Stimulated activated CD4-positive, alpha-beta T cell treated with anti-CD3 and anti-CD28 coated beads, TNF-alpha, amount 100 ng/mL, for 24 hours (primary cell): ENCODE data around the gene DUSP2.
"Not testable (repeated sequence)": the region's sequence is repeated elsewhere in the genome, so short reads cannot be mapped to it uniquely, and the experiment has no call there.

Source experiments
- DNase-seq, 3 experiments: peaks; one replicate each; pipeline ENCODE4 v3.0.0-alpha.2; 2020; ENCODE audit warnings: low read depth in 3 of 3

The DUSP2 gene

DNA sequence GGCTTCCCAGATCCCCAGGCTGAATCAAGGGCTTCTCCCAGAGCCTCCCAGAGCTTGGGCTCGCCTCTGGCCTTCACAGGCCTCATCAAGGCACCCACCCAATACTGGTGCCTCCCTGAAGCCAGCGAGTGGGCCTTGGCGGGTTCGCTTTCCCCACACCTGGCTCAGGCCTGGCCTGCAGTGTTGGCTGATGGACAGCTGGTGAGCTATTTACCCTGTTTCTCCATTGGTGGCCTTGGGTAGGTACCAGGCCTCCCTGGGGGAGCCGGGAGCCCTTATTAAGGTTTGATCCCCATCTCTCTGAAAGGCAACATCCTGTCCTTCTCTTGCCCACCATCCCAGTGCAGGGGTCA is 18.2 kb upstream of the DUSP2 start:
- no peak for DNase-seq

DNA sequence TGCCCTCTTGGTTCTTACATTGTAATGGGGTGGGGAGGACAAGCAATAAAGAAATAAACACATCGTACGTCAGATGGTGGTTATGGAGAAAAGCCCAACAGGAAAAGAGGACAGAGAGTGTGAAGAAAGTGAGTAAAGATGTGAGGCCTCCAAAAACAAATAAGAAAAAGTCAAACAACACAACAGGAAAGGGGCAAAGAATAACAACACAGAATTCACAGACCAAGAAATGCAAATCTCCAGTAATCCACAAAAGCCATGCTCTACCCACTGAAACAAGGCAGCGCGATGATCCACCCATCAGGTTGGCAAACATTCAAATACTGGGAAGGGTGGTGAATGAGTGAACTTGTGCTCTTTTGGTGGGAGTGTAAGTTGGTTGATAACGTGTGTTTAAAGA is 16.7 kb upstream of the DUSP2 start:
- DNase-seq, result no peak

DNA sequence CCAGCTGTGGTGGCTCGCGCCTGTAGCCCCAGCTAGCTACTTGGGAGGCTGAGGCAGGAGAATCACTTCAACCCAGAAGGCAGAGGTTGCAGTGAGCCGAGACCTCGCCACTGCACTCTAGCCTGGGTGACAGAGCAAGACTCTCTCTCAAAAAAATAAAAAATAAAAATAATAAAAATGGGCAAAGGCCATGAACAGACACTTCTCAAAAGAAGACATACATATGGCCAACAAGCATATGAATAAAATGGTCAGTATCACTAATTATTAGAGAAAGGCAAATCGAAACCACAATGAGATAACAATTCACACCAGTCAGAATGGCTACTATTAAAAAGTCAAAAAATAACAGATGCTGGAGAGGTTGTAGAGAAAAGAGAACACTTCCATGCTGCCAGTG is 15.1 kb upstream of the DUSP2 start:
- DNase-seq, result not testable (repeated sequence)

DNA sequence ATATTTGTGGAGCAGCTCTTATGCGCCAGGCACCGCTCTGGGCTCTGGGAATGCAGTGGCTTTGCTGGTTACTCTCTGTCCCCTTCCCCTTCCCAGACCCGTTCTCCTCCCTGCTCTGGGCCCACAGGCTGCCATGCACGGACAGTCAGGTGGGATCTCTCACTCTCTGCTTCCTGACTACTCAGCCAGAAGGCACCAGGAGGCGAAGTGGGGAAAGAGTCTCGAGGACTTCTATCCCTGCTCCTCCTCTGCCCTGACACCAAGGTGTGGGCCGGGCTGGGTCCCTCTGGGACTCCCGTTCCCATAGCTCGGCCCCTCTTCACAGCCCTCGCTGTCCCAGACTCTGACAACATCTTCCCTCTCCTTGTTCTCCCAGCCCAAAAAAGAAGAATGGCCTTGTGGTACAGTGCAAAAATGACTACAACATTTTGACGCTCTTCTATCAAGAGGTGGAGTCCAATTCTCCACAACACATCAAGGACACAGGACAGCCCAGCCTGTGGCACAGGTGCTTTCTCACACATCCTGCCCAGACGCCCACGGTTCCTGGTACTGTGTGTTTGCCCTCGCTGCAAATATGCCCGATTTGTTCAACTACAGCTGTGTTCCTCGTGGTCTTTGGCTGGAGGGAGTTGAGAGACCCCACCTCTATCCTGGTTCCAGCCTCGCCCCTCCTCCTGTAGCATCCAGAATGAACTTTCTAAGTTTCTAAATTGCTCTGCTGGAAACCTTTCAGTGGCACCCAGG is 14.0 kb upstream of the DUSP2 start:
- DNase-seq, result peak in 1 of 3 experiments; percentile 61

DNA sequence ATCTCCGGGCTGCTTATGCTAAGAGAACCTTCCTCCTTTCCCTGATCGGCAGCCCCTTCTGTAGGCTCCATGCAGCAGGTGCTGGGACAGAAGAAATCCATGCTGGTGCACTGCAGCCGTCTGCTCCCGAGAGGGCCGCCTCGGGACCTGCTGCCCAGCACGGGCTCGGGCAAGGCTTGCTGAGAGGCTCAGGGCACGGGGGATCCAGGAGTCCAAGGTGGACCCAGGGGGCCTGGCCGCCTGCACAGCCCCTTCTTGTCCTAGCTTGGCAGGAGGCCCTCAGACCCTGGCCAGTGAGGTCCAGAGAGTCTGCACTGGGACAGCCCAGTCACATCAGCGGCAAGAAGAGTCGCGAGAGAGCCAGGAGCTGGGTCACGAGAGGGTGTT is 13.3 kb upstream of the DUSP2 start:
- DNase-seq, result no peak

DNA sequence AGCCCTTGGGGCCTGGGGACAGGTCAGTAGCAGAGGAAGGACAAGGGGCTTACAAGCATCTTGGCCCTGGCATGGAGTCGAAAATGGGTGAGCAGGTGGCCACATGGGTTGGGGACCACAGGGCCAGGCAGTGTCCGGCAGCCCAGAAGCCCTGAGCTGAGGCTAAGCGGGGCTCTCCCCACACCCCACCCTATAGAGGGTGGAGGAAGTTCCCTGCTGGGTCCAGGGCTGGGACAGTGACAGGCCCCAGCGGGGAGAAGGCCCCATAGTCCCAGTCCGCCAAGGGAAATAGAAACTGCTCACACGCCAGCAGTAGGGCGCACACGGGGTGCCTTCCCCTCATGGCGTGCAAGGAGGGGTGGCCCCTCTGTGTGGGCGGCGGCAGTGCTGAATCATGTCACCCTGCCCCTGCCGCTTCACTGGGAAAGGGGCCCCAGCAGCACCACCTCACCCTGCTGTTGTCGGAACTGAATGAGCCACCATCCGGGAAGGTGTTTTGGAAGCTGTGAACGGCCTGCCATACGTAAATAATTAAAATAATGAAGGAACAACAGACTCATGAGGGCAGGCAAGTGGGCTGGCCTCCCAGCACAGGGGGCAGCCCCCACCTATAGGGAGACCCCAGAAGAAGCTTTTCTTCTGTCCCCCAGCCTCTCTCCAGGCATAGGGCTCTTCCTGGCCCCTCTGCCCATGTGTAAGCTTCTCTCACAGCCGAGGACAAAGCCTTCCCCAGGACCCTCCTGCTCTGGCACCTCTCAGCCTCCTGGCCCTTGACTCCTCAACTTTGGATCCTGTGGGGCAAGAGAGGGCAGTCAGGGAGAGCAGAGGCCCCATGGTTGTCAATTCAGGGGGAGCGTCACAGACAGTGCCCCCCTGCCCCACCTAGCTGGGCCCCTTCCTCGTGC is 12.7 kb upstream of the DUSP2 start:
- DNase-seq, result peak; percentile 91 to 98 (median 93)

DNA sequence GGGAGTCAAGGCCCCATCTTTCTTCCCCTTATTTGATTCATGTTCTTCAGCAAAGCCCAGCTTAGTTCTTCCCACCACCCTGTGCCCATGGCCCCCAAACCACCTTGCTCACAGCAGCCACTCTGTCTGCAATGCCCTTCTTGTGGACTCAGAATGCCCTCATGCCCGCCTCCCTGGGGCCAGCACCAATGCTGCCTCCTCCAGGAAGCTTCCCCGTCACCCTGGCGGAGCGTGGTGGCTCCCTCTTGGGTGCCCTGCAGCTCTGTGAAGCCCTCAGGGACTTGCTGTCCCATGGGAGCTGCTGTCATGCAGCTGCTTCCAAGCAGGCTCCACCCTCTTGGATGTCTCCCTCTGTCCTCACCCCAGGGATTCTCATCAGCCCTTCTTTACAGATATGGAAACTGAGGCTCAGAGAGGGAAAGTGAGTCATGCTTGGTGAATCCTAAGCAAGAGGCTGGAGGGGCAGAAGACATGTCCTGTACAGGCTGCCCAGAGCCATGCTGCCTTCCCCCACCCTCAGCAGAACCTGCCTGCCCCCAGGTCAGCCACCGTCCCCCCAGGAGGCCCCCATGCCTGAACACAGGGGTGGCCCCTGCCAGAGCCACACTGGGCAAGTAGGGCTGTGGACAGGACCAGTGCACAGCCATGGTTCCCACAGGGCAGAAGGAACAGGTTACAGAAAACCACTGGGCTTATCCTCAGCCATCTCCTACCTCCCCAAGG is 11.8 kb upstream of the DUSP2 start:
- no peak for DNase-seq

DNA sequence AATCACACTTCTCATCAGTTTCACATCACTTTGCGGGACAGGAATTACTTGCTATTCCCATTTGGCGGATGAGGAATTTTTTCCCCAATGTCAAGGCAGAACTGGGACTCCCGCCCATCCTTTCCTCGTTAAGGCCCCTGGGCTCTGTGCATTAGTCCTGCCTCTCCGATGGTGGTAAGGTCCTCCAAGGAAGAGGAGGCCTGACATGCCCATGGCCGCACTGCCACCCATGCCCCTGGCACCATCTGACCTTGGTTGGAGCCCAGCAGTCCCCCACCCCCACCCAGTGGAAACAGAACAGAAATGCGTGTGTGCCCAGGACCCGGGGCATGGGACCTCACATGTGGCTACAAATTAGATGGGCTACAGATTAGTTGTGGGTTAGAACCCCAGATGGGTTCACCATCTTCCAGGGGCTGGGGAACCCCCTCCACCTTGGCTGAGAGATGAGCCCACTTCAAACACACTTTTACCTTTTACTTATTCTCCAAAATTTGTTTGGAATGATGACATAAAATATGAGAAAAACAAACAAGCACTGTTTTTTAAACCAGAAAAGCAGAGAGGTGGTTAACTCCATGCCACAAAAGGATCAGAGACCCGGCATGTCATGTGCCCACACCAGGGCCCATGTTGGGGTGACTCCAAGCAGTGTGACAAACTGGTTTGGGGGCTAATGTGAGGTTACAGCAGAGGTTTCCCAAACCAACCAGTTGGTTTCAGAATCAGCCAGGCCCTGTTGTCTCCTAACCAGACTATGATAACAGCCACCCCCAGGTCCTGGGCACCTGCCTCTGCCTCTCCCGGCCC is 11.0 kb upstream of the DUSP2 start:
- peak in 1 of 3 experiments; percentile 58 for DNase-seq

DNA sequence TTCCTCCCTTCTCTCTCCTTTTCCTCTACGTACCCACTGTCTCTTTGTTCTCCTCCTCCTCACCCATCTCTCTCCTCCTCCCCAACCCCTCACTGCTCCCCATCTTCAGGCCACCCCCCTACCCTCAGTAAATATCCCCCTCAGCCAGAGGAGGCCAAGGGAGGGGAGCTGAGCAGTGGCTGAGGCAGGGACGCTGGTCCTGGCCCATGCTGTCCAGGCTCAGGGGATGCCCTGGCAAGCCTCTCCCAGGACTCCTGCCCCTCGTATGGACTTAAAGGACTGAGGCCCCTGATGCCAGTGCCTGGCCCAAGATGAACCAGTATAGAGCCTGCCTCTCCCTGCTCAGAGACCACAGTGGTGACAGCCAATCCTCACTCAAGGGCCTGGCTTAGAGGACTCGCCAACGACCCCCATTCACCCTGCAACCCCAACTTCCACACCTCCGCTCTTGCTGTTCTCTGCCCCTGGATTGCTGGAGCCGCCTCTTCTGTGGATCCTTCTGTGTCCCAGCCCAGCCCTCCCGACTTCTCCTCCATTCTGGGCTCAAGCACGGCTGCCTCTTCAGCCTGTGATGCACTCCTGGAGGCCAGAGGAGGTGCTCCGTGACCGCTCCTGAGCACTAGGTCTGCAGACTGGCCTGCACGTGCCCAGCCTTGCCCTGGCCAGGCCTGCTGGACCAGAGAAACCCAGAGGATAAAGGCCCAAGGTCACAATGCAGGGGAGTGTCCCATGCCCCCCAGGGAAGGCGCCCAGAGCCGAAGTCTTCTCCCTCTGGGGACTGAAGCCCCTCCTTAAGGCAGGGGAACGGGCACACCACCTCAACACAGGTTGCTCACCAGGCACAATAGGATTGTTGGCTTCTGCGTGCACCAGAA is 9.5 kb upstream of the DUSP2 start:
- no peak for DNase-seq

DNA sequence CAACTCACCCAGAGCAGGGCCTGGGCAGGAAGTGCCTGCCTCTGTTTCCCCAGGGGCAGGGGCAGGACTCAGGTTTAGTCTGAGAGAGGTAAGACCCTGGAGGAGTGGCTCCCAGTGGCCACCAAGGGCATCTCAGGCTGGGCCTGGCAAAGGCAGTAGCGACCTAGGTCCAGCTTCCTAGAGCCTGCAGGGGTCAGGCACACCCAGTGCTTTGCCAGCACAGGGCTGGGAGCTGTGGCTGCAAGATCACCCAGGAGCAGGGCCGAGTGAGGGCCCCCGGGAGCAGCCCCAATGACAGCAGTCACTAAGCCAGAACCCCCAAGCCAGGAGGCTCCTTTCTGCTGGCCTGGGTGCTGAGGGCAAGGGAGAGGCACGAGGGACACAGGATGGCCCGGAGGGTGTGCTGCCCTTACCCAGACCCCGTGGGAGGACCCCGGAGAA is 8.8 kb upstream of the DUSP2 start:
- no peak for DNase-seq

DNA sequence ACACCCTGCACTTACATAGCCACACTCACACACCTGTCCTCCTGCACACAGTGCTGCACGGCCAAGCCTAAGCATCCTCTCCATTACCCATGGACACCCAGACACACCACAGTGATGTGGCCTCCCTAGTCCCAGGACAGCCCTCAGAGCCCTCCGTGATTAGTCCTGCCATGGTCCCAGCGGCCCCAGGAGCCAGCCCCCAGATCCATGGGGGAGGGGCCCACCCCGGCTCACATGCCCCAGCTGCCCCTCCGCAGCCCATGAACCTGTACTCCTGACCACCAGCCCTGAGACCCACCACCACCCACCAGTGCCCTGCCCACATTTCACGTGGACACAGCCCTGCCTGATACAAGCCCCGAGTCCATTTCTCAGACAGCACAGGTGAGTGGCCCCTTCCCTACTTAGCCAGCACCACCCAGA is 8.1 kb upstream of the DUSP2 start:
- no peak for DNase-seq

DNA sequence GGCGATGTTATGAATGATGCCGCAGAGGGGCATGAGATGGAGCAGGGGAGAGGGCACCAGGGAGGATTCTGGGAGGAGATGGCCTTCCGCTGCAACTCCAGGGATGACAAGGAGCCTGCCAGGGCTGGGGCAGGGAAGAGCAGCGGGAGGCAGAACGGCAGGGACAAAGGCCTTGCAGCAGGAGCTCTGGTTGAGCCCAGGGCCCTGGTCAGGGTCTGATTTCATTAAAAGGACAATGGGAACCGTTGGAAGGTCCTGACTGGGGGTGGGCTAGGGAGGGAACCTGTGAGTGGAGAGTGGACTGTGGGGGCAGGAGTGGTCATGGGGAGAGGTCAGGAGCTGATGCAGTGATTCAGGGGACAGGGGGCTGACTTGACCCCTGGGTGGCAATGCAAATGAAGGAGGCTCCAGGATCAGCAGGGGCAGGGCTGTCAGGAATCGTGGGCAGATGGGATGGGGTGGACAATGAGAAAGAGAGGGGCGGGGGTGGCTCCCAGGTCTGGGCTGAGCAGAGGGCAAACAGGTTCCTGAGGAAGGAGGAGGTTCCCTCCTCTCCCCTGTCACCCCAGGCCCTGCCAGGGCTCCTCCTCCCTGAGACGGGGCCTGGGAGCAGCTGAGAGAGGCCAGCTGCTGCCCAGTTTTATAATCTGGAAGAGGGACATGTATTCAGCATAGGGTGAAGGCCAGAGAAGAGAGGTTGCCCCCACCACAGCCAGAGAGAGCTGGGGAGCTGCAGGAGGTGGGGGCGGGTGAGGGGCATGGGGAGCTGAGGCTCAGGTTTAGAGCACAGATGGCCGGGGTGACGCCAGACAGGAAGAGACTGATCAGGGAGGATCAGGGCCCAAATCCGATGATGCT is 7.3 kb upstream of the DUSP2 start:
- DNase-seq, result no peak

DNA sequence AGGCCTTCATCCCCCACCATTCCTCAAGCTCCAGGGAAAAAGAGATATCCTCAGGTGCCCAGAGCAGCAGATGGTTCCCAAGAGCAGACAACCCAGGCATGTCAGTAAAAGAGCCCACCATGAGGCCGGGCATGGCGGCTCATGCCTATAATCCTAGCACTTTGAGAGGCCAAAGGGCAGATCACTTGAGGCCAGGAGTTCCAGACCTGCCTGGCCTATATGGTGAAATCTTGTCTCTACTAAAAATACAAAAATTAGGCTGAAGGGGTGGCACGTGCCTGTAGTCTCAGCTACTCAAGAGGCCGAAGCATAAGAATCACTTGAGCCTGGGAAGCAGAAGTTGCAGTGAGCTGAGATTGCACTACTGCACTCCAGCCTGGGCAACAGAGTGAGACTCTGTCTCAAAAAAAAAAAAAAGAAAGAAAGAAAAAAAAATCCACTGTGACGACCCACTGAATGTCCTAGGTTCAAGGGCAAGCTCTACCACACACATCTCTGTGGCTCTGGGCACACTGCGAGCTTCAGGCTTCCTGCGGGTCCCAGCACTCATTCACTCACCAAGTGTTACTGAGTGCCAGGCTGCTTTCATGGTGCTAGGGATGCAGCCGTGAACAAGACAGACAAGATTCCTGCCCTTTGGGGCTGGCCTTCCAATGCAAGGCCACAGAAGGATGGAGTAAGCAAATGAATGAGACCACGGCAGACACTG is 6.5 kb upstream of the DUSP2 start:
- no peak for DNase-seq

DNA sequence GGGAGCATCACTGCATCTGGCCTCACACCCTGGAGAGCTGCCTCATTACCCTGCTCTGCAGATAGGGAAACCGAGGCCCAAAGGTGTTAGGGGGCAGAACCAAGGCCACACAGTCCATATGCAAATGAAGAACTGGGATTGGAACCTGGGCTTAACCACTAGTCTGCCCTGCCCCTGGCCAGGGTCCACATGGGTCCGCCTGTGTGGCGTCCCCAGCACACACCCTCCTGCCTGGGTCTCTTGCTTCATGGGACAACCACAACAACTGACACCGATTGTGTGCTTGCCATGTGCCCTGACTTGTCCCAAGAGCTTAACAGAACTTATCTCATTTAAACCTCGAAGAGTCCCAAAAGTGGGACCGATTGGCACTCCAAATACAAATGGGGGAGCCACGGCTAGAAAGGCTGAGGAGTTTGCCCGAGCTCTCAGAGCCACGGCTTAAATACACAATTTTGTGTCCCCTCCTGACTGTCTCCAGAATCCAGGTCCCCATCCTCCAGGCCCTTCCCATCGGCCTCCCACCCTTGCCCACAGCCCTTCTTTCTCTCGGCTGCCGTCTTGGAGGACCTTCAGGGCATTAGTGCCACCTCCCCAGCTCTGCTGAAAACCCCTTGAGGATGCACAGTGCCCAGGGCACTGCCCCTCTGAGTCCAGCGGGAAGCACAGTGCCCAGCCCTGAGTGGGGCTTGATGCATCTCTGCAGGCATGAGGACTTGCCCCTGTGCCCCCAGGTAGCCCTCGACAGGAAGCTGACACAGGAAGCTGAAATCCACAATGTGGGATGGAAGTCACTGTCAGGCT is 5.8 kb upstream of the DUSP2 start:
- no peak for DNase-seq

DNA sequence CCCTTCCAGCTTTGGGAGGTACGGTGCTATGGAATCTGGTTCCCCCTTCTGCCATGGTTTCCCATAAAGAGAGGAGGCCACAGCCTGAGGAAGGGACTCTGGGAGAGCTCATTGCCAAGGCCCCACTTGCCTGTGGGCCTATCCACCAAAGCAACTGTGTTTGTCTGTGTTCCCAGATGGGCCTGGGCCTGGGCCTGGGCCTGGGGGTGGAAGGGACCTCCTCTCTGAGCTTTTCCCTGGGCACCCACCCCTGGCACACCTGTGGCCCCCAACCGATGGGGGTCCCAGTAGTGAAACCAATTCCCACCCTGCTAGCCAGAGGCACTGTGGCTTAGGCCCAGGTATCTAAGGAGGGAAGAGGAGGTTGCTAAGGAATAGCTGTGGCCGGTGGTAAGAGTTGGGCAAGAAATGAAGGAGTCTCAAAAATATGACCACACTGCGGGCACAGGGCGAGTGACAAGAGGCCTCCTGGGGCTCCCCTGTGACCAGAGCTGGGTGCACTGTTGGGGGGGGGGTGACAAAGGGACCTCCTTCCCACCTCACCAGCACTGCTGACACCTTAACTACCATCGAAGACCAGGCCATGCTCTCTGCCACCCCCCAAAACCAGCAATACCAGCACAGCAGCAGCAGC is 4.9 kb upstream of the DUSP2 start:
- no peak for DNase-seq

DNA sequence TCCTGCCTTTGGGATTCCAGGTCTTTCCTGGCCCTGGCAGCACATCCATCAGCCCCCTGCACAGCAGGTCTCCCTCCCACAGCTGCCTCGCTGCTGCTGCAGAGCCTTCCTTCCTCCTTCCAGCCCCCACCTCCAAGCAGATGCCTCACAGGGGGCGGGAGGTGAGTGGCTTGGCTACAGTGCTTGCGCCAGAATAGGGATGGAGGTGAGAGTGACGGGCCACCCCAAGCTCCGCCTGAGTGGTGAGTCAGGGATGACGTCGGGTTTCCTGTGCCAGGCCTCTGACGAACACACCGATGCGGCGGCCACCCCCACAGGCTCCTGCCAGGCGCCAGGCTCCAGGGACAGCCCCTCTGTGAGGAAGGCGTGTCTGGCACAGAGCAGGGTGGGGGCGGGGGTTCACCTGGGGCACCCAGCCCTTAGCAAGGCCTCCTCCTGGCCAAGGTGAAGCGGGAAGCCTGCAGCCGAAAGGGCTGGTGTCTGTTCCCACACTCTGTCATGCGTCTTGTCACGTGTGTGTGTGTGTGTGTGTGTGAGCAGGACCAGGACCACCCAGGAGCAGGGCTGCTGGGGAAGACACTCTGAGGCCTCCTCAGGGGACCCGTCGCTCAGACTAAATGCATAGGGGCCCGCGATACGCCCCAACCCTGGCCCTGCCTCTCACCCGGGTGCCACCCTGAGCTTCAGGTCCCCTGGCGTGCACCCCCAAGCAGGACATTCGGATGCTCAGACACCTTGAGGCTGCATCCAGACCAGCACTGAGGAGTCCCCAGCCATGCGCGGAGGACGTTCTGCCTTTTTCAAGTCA is 3.4 kb upstream of the DUSP2 start:
- peak; percentile 96 to 98 (median 96) for DNase-seq
